Measurements from ENCODE around the gene GPR18.
A peak's percentile ranks its signal among the peaks of the same experiment; 100 is the strongest.

Gene GPR18

GRCh38 chr13:99290894-99291293 lies 32.7 kb upstream of the GPR18 start:
- no peak for TF ChIP-seq CTCF (IDR thresholded peaks at IDR 0.05; ENCODE audit: extremely low read depth, missing control alignments)

GRCh38 chr13:99289674-99290337 lies 31.6 kb upstream of the GPR18 start:
- no peak for TF ChIP-seq CTCF (IDR thresholded peaks at IDR 0.05; ENCODE audit: extremely low read depth, missing control alignments)
- no peak for DNase-seq (ENCODE audit: low spot score)

More at GRCh38 chr13:99290894-99291293, 32.7 kb upstream of the GPR18 start:
- DNase-seq (ENCODE audit: low spot score) = no peak

- no peak for DNase-seq (ENCODE audit: low spot score)
- TF ChIP-seq CTCF (IDR thresholded peaks at IDR 0.05; ENCODE audit: extremely low read depth, missing control alignments) = no peak
These were observed 31.1 kb upstream of the GPR18 start for GRCh38 chr13:99289271-99289670.

- peak; percentile 63 for DNase-seq (ENCODE audit: low spot score)
- no peak for TF ChIP-seq CTCF (IDR thresholded peaks at IDR 0.05; ENCODE audit: extremely low read depth, missing control alignments)
These were observed 29.9 kb upstream of the GPR18 start for GRCh38 chr13:99288089-99288488.

GRCh38 chr13:99287551-99287950 lies 29.4 kb upstream of the GPR18 start:
- no peak for DNase-seq (ENCODE audit: low spot score)
- TF ChIP-seq CTCF (IDR thresholded peaks at IDR 0.05; ENCODE audit: extremely low read depth, missing control alignments) = no peak

GRCh38 chr13:99285432-99286182 lies 27.4 kb upstream of the GPR18 start:
- no peak for DNase-seq (ENCODE audit: low spot score)
- TF ChIP-seq CTCF (IDR thresholded peaks at IDR 0.05; ENCODE audit: extremely low read depth, missing control alignments) = no peak

Measured in GM20000 (cell line).